Fibroblast of skin of right quadriceps (primary cell): ENCODE measurements around the gene AP2S1.
"Not testable (repeated sequence)": the region's sequence is repeated elsewhere in the genome, so short reads cannot be mapped to it uniquely, and the experiment has no call there.

Experiments used
- DNase-seq: peaks from one replicate; pipeline ENCODE4 v3.0.0-alpha.2; 2013

AP2S1 gene

DNA sequence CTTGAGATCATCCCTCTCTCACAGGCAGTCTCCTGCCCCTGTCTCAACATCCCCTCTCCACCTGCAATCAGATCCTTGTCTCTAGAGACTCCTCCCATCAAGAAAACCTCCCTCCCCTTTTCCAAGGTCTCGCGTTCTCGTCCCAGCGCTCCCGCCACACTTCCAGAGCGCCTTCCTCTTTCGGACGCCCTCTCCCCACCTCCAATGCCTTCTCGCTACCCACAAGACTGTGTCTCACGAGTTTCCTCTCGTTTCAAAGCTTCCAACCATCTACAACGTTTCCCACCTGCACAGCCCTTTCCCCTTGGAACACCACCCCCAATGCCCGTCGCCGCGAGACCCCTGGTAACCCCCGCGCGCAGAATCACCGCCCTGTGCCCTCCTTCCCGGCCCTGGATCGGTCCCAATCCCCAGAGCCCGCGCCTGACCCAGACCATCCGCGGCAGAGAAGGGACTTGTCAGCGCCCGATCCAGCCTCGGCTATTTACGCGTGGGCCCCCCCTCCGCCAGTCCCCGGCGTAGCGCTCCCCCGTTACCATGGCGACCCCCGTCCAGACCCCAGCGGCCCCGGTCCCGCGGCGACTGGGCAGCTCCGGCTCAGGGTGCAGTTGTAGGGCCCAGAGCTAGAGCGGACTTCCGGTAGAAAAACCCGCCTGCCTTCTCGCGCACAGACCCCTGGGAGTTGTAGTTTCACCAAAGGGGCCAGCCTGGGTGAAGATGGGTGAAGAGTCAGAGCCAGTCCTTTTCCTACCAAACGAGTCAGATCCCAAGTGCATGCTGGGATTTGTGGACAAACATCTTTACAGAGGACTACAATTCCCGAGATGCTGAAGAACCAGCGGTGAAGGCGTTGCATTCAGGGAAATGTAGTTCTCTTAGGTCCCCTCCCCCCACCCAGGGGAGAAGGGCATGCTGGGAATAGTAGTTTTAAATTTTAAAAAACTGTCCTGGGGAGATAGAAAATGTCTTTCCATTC, at the start of gene AP2S1:
TSS of gene AP2S1 (minus strand) at position 619 of the 976 bp plus-strand sequence. CDS start at position 539, 80 bp downstream.
- DNase-seq: peak; percentile 99

DNA sequence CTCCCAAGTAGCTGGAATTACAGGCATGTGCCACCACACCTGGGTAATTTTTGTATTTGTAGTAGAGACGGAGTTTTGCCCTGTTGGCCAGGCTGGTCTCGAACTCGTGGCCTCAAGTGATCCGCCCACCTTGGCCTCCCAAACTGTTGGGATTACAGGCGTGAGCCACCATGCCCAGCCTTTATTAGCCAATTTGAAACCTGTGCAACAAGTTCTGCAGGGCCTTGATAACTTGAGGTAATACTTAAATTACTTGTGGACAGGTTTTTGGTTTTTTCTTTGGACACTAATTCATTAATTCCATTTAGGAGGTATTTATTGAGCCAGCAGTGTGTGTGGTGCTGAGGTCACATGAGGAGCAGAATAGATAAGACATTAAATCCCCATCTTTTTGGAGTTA, 49.7 kb upstream of the AP2S1 start:
- DNase-seq: no peak

DNA sequence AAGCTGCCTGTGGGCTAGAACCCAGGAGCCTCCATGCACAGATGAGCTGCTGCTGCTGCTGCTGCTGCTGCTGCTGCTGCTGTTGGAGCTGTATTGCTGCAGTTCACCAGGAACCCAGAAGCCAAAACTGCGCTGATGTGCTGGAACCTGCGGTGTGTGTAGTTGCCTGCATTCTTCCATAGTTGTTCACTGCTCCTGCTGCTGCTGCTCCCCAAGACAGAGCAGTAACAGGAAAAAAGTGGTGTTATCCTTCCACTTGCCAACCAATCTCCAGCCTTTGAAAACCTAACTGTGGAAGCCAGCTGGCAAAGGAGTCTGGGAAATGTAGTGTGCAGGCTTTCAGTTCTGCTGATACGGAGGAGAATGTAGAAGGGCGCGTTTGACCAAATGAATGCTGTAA, 48.1 kb upstream of the AP2S1 start:
- peak; percentile 72 for DNase-seq

- DNase-seq: no peak
These were observed 45.6 kb upstream of the AP2S1 start for GRCh38 chr19:46896076-46896794.

GRCh38 chr19:46892252-46893179, 41.9 kb upstream of the AP2S1 start:
- no peak for DNase-seq

GRCh38 chr19:46890423-46891170, 40.0 kb upstream of the AP2S1 start:
- DNase-seq: peak; percentile 84

GRCh38 chr19:46887240-46887782, 36.7 kb upstream of the AP2S1 start:
- DNase-seq: no peak

GRCh38 chr19:46886546-46887239, 36.0 kb upstream of the AP2S1 start:
- peak; percentile 72 for DNase-seq

DNA sequence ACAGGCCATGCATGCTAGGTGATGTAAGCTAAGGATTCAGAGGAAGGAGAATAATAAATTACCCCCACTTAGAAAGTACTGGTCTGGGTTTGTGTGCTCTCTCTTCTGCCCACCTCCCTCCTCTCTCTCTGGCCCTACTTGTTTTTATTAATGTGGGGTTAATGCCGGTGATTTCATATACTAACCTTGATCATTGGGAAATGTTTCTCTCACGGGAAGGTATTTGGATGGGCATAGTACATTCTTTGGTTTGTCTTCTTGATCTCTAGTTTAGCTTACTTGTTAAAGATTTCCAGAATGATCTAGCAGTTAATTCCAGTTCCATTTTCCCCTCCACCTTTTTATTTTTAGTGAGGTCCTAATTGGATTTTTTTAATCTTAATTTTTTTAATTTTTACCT, 34.8 kb upstream of the AP2S1 start:
- DNase-seq: no peak

GRCh38 chr19:46882751-46883150, 32.1 kb upstream of the AP2S1 start:
- not testable (repeated sequence) for DNase-seq

DNA sequence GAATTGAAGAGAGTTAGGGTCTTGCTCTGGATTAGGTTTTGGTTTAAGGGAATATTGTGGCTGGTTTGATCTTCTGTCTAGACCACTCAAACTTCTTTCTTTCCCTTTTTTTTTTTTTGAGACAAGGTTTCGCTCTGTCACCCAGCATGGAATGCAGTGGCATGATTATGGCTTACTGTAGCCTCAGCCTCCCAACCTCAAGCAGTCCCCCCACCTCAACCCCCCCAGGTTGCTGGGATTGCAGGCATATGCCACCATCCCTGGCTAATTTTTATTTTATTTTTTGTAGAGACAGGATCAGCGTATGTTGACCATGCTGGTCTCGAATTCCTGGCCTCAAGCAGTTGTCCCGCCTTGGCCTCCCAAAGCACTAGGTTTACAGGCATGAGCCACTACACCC, 31.4 kb upstream of the AP2S1 start:
- no peak for DNase-seq

- no peak for DNase-seq
These were observed 30.4 kb upstream of the AP2S1 start for GRCh38 chr19:46881092-46881491.

DNA sequence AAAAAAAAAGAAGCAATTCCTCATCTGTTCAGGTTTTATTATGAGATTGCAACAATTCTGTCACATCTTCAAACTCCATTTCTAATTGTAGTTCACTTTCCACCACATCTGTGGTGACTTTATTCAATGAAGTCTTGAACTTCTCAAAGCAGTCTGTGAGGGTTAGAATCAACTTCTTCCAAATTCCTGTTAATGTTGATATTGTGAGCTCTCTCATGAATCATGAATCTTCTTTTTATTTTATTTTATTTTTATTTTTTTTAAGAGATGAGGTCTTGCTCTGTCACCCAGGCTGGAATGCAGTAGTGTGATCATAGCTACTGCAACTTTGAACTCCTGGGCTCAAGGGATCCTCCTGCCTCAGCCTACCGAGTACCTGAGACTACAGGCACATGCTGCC, 29.8 kb upstream of the AP2S1 start:
- DNase-seq: no peak

GRCh38 chr19:46878613-46879375, 28.1 kb upstream of the AP2S1 start:
- peak; percentile 88 for DNase-seq

GRCh38 chr19:46875657-46876056, 25.0 kb upstream of the AP2S1 start:
- no peak for DNase-seq

DNA sequence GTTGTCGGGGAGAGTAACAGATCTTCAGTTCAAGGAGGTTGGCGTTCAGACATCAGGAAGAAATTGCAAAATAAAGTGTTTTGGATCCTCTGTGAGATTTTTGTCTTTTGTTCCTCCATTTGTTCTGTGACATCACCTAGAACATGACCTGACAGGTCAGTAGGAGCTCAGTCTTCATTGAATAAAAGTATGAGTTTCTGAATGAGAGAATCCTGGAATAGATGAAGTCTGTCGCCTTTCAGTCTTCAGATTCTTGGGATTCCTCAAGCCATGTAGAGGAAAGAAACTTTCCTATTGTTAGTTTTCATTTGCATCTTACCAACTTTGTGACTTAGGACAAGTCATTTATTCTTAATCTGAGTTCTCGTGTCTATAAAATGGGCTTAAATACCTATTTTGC, 24.6 kb upstream of the AP2S1 start:
- DNase-seq: no peak

DNA sequence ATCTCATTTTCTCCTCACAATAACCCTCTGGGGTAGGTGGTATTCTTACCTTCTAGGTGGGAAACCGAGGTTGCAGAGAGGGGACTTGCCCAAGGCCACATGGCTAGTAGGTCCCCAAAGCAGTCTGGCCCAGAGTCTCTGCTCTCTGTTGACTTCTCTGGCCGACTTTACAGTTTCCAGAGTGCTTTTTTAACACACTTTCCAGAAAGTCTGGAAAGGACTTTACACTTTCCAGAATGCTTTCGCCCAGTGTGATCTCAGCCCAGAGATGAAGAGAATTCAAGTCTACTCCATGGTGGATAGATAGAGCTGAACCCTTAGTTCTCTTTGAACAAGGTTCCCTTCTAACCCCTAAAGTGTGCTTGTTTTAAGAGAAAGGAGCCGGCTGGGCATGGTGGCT, 22.3 kb upstream of the AP2S1 start:
- no peak for DNase-seq

DNA sequence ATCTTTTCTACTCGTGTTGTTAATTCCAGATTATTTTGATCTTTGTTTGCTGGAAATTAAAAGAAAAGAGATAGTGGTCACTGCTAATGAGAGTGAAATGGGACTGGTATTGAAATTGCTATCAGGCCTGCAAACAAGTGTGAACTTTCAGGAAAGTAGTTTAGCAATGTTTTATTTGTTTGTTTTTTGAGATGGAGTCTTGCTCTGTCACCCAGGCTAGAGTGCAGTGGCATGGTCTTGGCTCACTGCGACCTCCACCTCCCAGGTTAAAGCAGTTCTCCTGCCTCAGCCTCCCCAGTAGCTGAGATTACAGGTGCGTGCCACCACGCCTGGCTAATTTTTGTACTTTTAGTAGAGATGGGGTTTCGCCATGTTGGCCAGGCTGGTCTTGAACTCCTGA, 20.5 kb upstream of the AP2S1 start:
- not testable (repeated sequence) for DNase-seq

DNA sequence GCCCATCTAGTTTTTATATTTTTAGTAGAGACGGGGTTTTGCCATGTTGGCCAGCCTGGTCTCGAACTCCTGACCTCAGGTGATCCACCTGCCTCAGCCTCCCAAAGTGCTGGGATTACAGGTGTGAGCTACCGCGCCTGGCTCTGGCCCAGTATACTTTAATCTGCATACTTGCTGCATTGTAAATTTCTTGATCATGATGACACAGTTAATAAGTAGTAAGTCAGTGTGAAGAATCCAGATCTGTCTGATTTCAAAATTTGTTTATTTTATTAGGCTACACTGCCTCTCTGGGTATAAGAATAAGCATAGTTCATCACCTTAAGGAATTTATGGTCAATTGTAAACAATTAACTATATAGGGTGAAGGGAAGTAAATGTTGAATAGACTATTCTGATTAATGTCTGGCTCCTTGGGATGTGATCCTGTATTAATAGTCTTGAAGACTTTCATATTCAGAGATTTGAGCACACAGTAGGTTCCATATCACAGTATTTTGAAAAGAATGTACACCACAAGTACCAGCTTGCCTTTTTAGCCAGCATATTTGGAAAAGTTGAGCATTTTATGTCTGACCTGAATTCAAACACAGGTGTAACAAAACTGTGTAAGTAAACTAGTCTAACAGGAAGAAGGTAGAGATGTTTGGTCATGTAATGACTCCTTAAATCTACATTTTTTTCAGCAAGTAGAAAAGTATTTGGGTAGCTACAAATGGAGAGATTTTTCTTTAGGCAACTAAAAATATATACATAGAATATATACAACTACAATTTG, 17.6 kb upstream of the AP2S1 start:
- no peak for DNase-seq

- no peak for DNase-seq
These were observed 16.5 kb upstream of the AP2S1 start for GRCh38 chr19:46867170-46867569.
